PC-9 (cell line): Measurements from ENCODE around the gene RGL1. TPM values are rescaled to one million over a fixed set of nuclear protein-coding genes. Genes with fewer than 3 reads are reported as not detected.

ENCODE experiments used
- BruUV-seq: library from RNA; stranded (reverse); fragments of 400-500 nt; replicated peaks from 2 replicates; lab custom pipeline; 2021; lab: Mats Ljungman, UMichigan
- CTCF ChIA-PET: fragments of 300-600 bp; sonication (Branson Sonifier 250); formaldehyde crosslinking; loops from one replicate; lab custom pipeline; 2022; ENCODE audit warnings: antibody characterized with exemption; lab: Charles Lee
- POLR2A ChIA-PET: fragments of 300-600 bp; sonication (Branson Sonifier 250); formaldehyde crosslinking; loops from one replicate; lab custom pipeline; 2022; ENCODE audit warnings: antibody characterized with exemption; ENCODE audit not compliant: unreplicated experiment; lab: Charles Lee
- DNase-seq, 2 experiments: peaks; one replicate each; pipeline versions ENCODE4 v3.0.0 to v3.0.0-alpha.2; 2015 to 2022; ENCODE audit warnings: mixed read lengths in 1 of 2
- H2AFZ ChIP-seq: fragments of 200-600 bp; sonication (generic); 2 replicates; pipeline ENCODE4 v1.8.1; 2017; ENCODE audit warnings: antibody characterized with exemption
- H3F3A ChIP-seq: fragments of 200-600 bp; sonication (generic); 2 replicates; pipeline ENCODE4 v1.8.1; 2017; ENCODE audit warnings: antibody characterized with exemption, mild to moderate bottlenecking, low read depth; ENCODE audit not compliant: insufficient read depth
- H3K27ac ChIP-seq: fragments of 200-600 bp; sonication (generic); 2 replicates; pipeline ENCODE4 v1.6.1; 2016; ENCODE audit warnings: mixed run types
- H3K27me3 ChIP-seq: fragments of 200-600 bp; sonication (generic); 2 replicates; pipeline ENCODE4 v1.6.1; 2016; ENCODE audit warnings: low read depth, mixed run types; ENCODE audit not compliant: insufficient read depth
- H3K36me3 ChIP-seq: fragments of 200-600 bp; sonication (generic); 2 replicates; pipeline ENCODE4 v1.6.1; 2016; ENCODE audit warnings: low read depth, mixed run types
- H3K4me1 ChIP-seq: fragments of 200-600 bp; sonication (generic); replicated peaks from 2 replicates; pipeline ENCODE4 v1.6.1; 2016; ENCODE audit warnings: mixed run types; ENCODE audit not compliant: insufficient read depth
- H3K4me2 ChIP-seq: fragments of 200-600 bp; sonication (generic); 2 replicates; pipeline ENCODE4 v1.6.1; 2017; ENCODE audit warnings: mixed run types
- H3K4me3 ChIP-seq: fragments of 200-600 bp; sonication (generic); 2 replicates; pipeline ENCODE4 v1.6.1; 2016; ENCODE audit warnings: mixed run types
- H3K79me2 ChIP-seq: fragments of 200-600 bp; sonication (generic); 2 replicates; pipeline ENCODE4 v1.6.1; 2017; ENCODE audit warnings: low read depth, mixed run types
- H3K9me2 ChIP-seq: fragments of 200-600 bp; sonication (generic); 2 replicates; pipeline ENCODE4 v1.8.1; 2017; ENCODE audit warnings: mild to moderate bottlenecking; ENCODE audit not compliant: insufficient read depth
- H3K9me3 ChIP-seq: fragments of 200-600 bp; sonication (generic); 2 replicates; pipeline ENCODE4 v1.8.1; 2016; ENCODE audit warnings: low read depth; ENCODE audit not compliant: insufficient read depth
- H4K20me1 ChIP-seq: fragments of 200-600 bp; sonication (generic); 2 replicates; pipeline ENCODE4 v1.8.1; 2017; ENCODE audit not compliant: insufficient read depth
- EZH2 ChIP-seq: fragments of 200-600 bp; sonication (generic); IDR thresholded peaks from 2 replicates; pipeline ENCODE4 v1.8.0; 2017; ENCODE audit warnings: antibody characterized with exemption, low read depth
- intact Hi-C: fragments of 100-400 bp; cut with micrococcal nuclease; formaldehyde crosslinking; loops from one replicate; pipeline ENCODE4 v1.10.0; 2022; ENCODE audit not compliant: unreplicated experiment
- total RNA-seq: library from RNA; stranded (reverse); gene quantifications from 2 replicates; pipeline ENCODE4 v1.2.3, GENCODE V29; 2021
- TF ChIP-seq, protein P1 (sequence below): fragments of 200-600 bp; sonication (generic); conservative IDR thresholded peaks from 2 replicates; pipeline ENCODE4 v1.6.1; 2017; ENCODE audit warnings: mixed run types, antibody characterized with exemption, mild to moderate bottlenecking, moderate library complexity

RGL1 gene
- total RNA-seq, 1 experiment from 2014 or later, result 2.6 TPM

GRCh38 chr1:183912265-183912886 is 107.5 kb downstream of the RGL1 start:
- Histone ChIP-seq H2AFZ (no peak overlapping the region), H3K79me2 (no peaks in the 10 kb centered on the region), H3F3A (no peaks in the 10 kb centered on the region), H4K20me1 (no peaks in the 10 kb centered on the region), H3K4me2 (no peak overlapping the region), H3K9me3 (no peaks in the 10 kb centered on the region), H3K9me2 (no peaks in the 10 kb centered on the region), H3K27ac (no peak overlapping the region), H3K27me3 (no peaks in the 10 kb centered on the region), H3K36me3 (peaks cover 6% of the 10 kb centered on the region; the same call in 1 of the 2 replicates), H3K4me3 (no peak overlapping the region), H3K4me1 (peaks cover 12% of the 10 kb centered on the region)
- POLR2A ChIA-PET, result no interaction called here
- intact Hi-C loops, result no loop called here
- no TSS peak for BruUV-seq
- TF ChIP-seq, protein P1, sequence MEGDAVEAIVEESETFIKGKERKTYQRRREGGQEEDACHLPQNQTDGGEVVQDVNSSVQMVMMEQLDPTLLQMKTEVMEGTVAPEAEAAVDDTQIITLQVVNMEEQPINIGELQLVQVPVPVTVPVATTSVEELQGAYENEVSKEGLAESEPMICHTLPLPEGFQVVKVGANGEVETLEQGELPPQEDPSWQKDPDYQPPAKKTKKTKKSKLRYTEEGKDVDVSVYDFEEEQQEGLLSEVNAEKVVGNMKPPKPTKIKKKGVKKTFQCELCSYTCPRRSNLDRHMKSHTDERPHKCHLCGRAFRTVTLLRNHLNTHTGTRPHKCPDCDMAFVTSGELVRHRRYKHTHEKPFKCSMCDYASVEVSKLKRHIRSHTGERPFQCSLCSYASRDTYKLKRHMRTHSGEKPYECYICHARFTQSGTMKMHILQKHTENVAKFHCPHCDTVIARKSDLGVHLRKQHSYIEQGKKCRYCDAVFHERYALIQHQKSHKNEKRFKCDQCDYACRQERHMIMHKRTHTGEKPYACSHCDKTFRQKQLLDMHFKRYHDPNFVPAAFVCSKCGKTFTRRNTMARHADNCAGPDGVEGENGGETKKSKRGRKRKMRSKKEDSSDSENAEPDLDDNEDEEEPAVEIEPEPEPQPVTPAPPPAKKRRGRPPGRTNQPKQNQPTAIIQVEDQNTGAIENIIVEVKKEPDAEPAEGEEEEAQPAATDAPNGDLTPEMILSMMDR, result no peak
- no peak for TF ChIP-seq EZH2
- CTCF ChIA-PET, result no interaction called here
- no peak for DNase-seq

DNA sequence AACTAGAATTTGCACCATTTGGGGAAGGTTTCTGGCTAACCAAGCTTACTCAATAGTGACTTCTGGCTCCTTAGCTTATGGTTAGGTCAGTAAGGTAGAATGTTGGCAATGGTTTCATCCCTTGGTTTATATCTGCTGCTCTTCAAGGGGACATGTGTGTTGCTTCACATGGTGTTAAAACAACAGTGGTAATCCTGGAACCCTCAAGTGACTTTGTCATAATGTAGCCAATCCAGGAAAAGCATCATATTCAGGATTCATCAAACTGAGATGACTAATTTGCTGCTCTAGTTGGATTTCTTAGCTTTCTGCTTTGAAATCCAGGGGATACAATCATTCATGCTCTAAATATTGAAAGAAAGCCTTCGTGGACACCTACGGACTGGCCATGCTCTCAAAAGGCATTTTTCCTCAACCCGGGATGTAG is 108.7 kb downstream of the RGL1 start:
- TF ChIP-seq, protein P1, result no peak
- no peak for TF ChIP-seq EZH2
- intact Hi-C loops, result no loop called here
- Histone ChIP-seq H4K20me1 (no peaks in the 10 kb centered on the region), H3K27ac (no peak overlapping the region), H2AFZ (no peak overlapping the region), H3F3A (no peaks in the 10 kb centered on the region), H3K27me3 (no peaks in the 10 kb centered on the region), H3K9me3 (no peaks in the 10 kb centered on the region), H3K36me3 (peaks cover 5% of the 10 kb centered on the region; the same call in 1 of the 2 replicates), H3K4me2 (no peak overlapping the region), H3K4me3 (no peak overlapping the region), H3K4me1 (peaks cover 12% of the 10 kb centered on the region), H3K79me2 (no peaks in the 10 kb centered on the region), H3K9me2 (no peaks in the 10 kb centered on the region)
- ChIA-PET CTCF (interaction anchor here (1.0 kb wide), 1 partner anchor 258 kb away, joined by 3 read pairs; no protein-coding TSS in a partner anchor), POLR2A (no interaction called here)
- no TSS peak for BruUV-seq
- DNase-seq, result no peak

DNA sequence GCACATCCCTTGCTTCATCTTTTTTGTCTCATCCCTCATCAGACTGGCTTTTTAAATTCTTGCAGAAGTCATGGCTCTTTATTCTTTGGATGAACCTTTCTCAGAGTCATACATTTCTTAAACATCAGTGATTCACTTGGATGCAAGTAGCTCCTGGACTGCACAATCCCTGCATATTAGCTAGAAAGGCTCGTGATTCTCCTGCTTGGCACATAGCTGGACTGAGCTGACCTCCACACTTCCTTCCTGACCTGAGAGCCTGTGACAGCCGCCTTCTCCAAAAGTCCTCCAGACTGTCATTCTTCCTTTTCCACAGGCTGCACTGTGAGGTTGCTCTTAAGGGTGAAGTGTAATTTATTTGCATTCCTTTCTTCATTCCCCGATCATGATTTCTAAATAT is 109.4 kb downstream of the RGL1 start:
- no peak overlapping the region for H3K4me3 ChIP-seq
- H3K27me3 ChIP-seq, result no peaks in the 10 kb centered on the region
- peaks cover 12% of the 10 kb centered on the region for H3K4me1 ChIP-seq
- H3K36me3 ChIP-seq, result peaks cover 5% of the 10 kb centered on the region; the same call in 1 of the 2 replicates
- no peak for DNase-seq
- POLR2A ChIA-PET, result no interaction called here
- H3K9me2 ChIP-seq, result no peaks in the 10 kb centered on the region
- no peak for TF ChIP-seq EZH2
- TF ChIP-seq, protein P1, result no peak
- intact Hi-C loops, result no loop called here
- no peaks in the 10 kb centered on the region for H3K9me3 ChIP-seq
- H2AFZ ChIP-seq, result no peak overlapping the region
- H3K27ac ChIP-seq, result no peak overlapping the region
- BruUV-seq, result no TSS peak
- H4K20me1 ChIP-seq, result no peaks in the 10 kb centered on the region
- no peaks in the 10 kb centered on the region for H3F3A ChIP-seq
- no peak overlapping the region for H3K4me2 ChIP-seq
- CTCF ChIA-PET, result interaction anchor here (1.0 to 1.9 kb wide), 2 partner anchors 28 to 258 kb away, joined by 3 to 7 read pairs; no protein-coding TSS in a partner anchor
- no peaks in the 10 kb centered on the region for H3K79me2 ChIP-seq
